ENCODE measurements around the gene RFX5. TPM values are rescaled to one million over a fixed set of nuclear protein-coding genes. Genes with fewer than 3 reads are reported as not detected.

The RFX5 gene
- total RNA-seq, 3 donors from 2014 or later: 17.9 to 34.5 (median 25.9) TPM

GRCh38 chr1:151371370-151372057 lies 24.5 kb upstream of the RFX5 start:
- H3K36me3 ChIP-seq: no peaks in the 10 kb centered on the region
- H3K4me1 ChIP-seq: peaks cover 0 to 9% of the 10 kb centered on the region in 2 donors
- no peaks in the 10 kb centered on the region for H3K9me3 ChIP-seq
- DNase-seq (ENCODE audit: low spot score in 2 of 2): peak; percentile 48 to 64
- H3K27ac ChIP-seq: peak overlapping the region; percentile 73 to 81
- no peaks in the 10 kb centered on the region for H3K27me3 ChIP-seq
- TF ChIP-seq POLR2A (IDR thresholded peaks at IDR 0.05): no peak
- no peak for TF ChIP-seq CTCF (IDR thresholded peaks at IDR 0.05)
- TF ChIP-seq POLR2AphosphoS5 (IDR thresholded peaks at IDR 0.05): no peak
- intact Hi-C loops (cut with DNase I; ENCODE audit: low total_unique reads): no loop called here
- peak overlapping the region; percentile 37 to 61 (median 52) for H3K4me3 ChIP-seq

- TF ChIP-seq POLR2A (IDR thresholded peaks at IDR 0.05): no peak
- TF ChIP-seq CTCF (IDR thresholded peaks at IDR 0.05): no peak
- no peak for TF ChIP-seq POLR2AphosphoS5 (IDR thresholded peaks at IDR 0.05)
- H3K27ac ChIP-seq: peak overlapping the region; percentile 73
- no peak overlapping the region for H3K4me3 ChIP-seq
- intact Hi-C loops (cut with DNase I; ENCODE audit: low total_unique reads): no loop called here
- H3K36me3 ChIP-seq: no peaks in the 10 kb centered on the region
- no peaks in the 10 kb centered on the region for H3K27me3 ChIP-seq
- DNase-seq (ENCODE audit: low spot score in 2 of 2): no peak
- H3K4me1 ChIP-seq: peaks cover 0 to 9% of the 10 kb centered on the region in 2 donors
- no peaks in the 10 kb centered on the region for H3K9me3 ChIP-seq
Observed at GRCh38 chr1:151370211-151370911, 23.3 kb upstream of the RFX5 start.

GRCh38 chr1:151369621-151370048 lies 22.6 kb upstream of the RFX5 start:
- Histone ChIP-seq H3K27ac (peak overlapping the region in 1 of 2 donors; percentile 73), H3K9me3 (no peaks in the 10 kb centered on the region), H3K36me3 (no peaks in the 10 kb centered on the region), H3K27me3 (no peaks in the 10 kb centered on the region), H3K4me1 (peaks cover 0 to 9% of the 10 kb centered on the region in 2 donors), H3K4me3 (no peak overlapping the region)
- TF ChIP-seq POLR2AphosphoS5 (IDR thresholded peaks at IDR 0.05) (no peak), POLR2A (IDR thresholded peaks at IDR 0.05) (no peak), CTCF (IDR thresholded peaks at IDR 0.05) (no peak)
- DNase-seq (ENCODE audit: low spot score in 2 of 2): no peak
- intact Hi-C loops (cut with DNase I; ENCODE audit: low total_unique reads): no loop called here

- Histone ChIP-seq H3K4me1 (peaks cover 0 to 9% of the 10 kb centered on the region in 2 donors), H3K4me3 (no peak overlapping the region), H3K36me3 (no peaks in the 10 kb centered on the region), H3K9me3 (no peaks in the 10 kb centered on the region), H3K27ac (peak overlapping the region in 1 of 2 donors; percentile 73), H3K27me3 (no peaks in the 10 kb centered on the region)
- intact Hi-C loops (cut with DNase I; ENCODE audit: low total_unique reads): no loop called here
- no peak for TF ChIP-seq POLR2A (IDR thresholded peaks at IDR 0.05)
- no peak for TF ChIP-seq POLR2AphosphoS5 (IDR thresholded peaks at IDR 0.05)
- TF ChIP-seq CTCF (IDR thresholded peaks at IDR 0.05): no peak
- DNase-seq (ENCODE audit: low spot score in 2 of 2): no peak
Observed at GRCh38 chr1:151369302-151369610, 22.2 kb upstream of the RFX5 start.
